PC-9 (cell line): ENCODE measurements around the gene SLC30A10.

ENCODE experiments used
- CTCF ChIP-seq: fragments of 200-600 bp; sonication (generic); conservative IDR thresholded peaks from 2 replicates; pipeline ENCODE4 v1.6.1; 2017; ENCODE audit warnings: mixed run types, antibody characterized with exemption, mild to moderate bottlenecking, moderate library complexity
- EZH2 ChIP-seq: fragments of 200-600 bp; sonication (generic); IDR thresholded peaks from 2 replicates; pipeline ENCODE4 v1.8.0; 2017; ENCODE audit warnings: antibody characterized with exemption, low read depth

- TF ChIP-seq CTCF (no peak), EZH2 (no peak)
Measured at GRCh38 chr1:219928791-219929118, 398 bp upstream of the SLC30A10 start.
